ENCODE measurements around the gene ADCY2.

DNA sequence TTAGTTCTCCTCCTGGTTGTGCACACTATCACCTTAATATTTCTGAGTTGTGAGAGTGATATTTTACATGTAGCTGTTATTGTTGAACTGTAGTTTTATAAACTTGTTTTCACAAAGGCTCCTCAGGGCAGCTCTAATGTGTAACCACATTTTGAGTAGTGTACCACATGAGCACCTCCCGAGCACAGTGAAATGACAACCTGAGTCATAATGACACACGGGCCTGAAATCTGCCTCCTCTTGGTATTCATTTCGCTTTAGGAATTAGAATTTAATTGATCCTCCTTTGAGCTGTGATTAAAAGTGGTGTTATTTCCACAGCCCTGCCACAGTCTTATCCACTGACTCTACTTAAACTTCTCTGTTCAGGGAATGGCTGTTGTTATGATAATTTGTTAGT, 480.9 kb downstream of the ADCY2 start:
- TF ChIP-seq TAF1 (IDR thresholded peaks at IDR 0.05; ENCODE audit: control insufficient read depth, extremely low read depth, insufficient read depth, low read length, severe bottlenecking), result no peak
- no peak for TF ChIP-seq HMG20B (CRISPR knock-in tag; IDR thresholded peaks at IDR 0.05)
- TF ChIP-seq KDM2B (CRISPR knock-in tag; IDR thresholded peaks at IDR 0.05), result no peak
- TF ChIP-seq, protein P1, sequence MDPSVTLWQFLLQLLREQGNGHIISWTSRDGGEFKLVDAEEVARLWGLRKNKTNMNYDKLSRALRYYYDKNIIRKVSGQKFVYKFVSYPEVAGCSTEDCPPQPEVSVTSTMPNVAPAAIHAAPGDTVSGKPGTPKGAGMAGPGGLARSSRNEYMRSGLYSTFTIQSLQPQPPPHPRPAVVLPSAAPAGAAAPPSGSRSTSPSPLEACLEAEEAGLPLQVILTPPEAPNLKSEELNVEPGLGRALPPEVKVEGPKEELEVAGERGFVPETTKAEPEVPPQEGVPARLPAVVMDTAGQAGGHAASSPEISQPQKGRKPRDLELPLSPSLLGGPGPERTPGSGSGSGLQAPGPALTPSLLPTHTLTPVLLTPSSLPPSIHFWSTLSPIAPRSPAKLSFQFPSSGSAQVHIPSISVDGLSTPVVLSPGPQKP (CRISPR knock-in tag; IDR thresholded peaks at IDR 0.05), result no peak
- no peak for TF ChIP-seq ETS2 (tag; IDR thresholded peaks at IDR 0.05; ENCODE audit: borderline replicate concordance, poor library complexity, severe bottlenecking)
- no peak for TF ChIP-seq ZNF57 (CRISPR knock-in tag; IDR thresholded peaks at IDR 0.05)
- no peak for TF ChIP-seq HDAC6 (IDR thresholded peaks at IDR 0.05; ENCODE audit: low read depth, low read length)
- no peak for TF ChIP-seq MAFF (IDR thresholded peaks at IDR 0.05; ENCODE audit: low read length)
- no peak for TF ChIP-seq YY1 (IDR thresholded peaks at IDR 0.05; ENCODE audit: borderline replicate concordance in 1 of 3, control insufficient read depth in 1 of 3, extremely low read depth in 1 of 3, insufficient read depth in 3 of 3, insufficient read length in 1 of 3, insufficient replicate concordance in 2 of 3, low read depth in 1 of 3, low read length in 2 of 3)
- no peak for TF ChIP-seq MXI1 (IDR thresholded peaks at IDR 0.05; ENCODE audit: low read depth, low read length)

All from K562 (cell line).